Left cardiac atrium (tissue), 4 donors: Measurements from ENCODE around the gene MAP1LC3B. TPM values are rescaled to one million over a fixed set of nuclear protein-coding genes. Genes with fewer than 3 reads are reported as not detected.

Experiments
- ATAC-seq, 2 donors: fragments of 200-7000 bp; cut with Tn5 transposase; one replicate each; pipeline ENCODE4 v1.9.1; 2020; ENCODE audit warnings: mild to moderate bottlenecking in 2 of 2, moderate library complexity in 2 of 2
- DNase-seq: peaks from one replicate; pipeline ENCODE4 v3.0.0-alpha.2; 2020
- intact Hi-C, 2 donors: fragments of 100-400 bp; cut with DNase I; formaldehyde crosslinking; loops; one replicate each; pipeline versions ENCODE4 v1.14.1 to v1.15.1; 2022 to 2023
- total RNA-seq, 2 donors: library from RNA; stranded (reverse); fragmentation: NEBNext Ultra II Directional; extraction: Animal tissue kit (Norgen Biotek cat#: 25700); gene quantifications; one replicate each; pipeline ENCODE4 v1.2.1, GENCODE V29; 2021
- donor health status: DM: no; HTN: yes; CAD: no.
- donor health status: DM: no; HTN: yes; CAD: no; lungs with severe emphysema.
- donor health status: DM: yes; HTN: yes; CAD: no.
- donor health status: Dilated cardiomyopathy.

Gene MAP1LC3B
- total RNA-seq, 2 donors from 2014 or later = 82.9 to 90.2 TPM

- no peak for ATAC-seq
- no peak for DNase-seq
- intact Hi-C loops = no loop called here
Measured at GRCh38 chr16:87437911-87438610, 45.9 kb downstream of the MAP1LC3B start.

- intact Hi-C loops = no loop called here
- ATAC-seq (no peak), DNase-seq (no peak)
Measured at GRCh38 chr16:87438611-87438985, 46.5 kb downstream of the MAP1LC3B start.

- intact Hi-C loops = no loop called here
- ATAC-seq = no peak
- no peak for DNase-seq
Measured at GRCh38 chr16:87439926-87440325, 47.8 kb downstream of the MAP1LC3B start.

- intact Hi-C loops = no loop called here
- no peak for ATAC-seq
- DNase-seq = no peak
Measured at GRCh38 chr16:87441886-87442580, 49.9 kb downstream of the MAP1LC3B start.

- ATAC-seq (no peak), DNase-seq (no peak)
- intact Hi-C loops = no loop called here
Measured at GRCh38 chr16:87442581-87442966, 50.4 kb downstream of the MAP1LC3B start.

- DNase-seq (no peak), ATAC-seq (no peak)
- intact Hi-C loops = no loop called here
Measured at GRCh38 chr16:87443016-87443415, 50.9 kb downstream of the MAP1LC3B start.

- intact Hi-C loops = no loop called here
- ATAC-seq (no peak), DNase-seq (no peak)
Measured at GRCh38 chr16:87443964-87444363, 51.8 kb downstream of the MAP1LC3B start.

GRCh38 chr16:87445486-87445885, 53.4 kb downstream of the MAP1LC3B start:
- intact Hi-C loops = no loop called here
- ATAC-seq (no peak), DNase-seq (no peak)

- DNase-seq (no peak), ATAC-seq (no peak)
- intact Hi-C loops = no loop called here
Measured at GRCh38 chr16:87446479-87446878, 54.3 kb downstream of the MAP1LC3B start.

GRCh38 chr16:87447323-87447722, 55.2 kb downstream of the MAP1LC3B start:
- no peak for DNase-seq
- no peak for ATAC-seq
- intact Hi-C loops = no loop called here

GRCh38 chr16:87448866-87449265, 56.7 kb downstream of the MAP1LC3B start:
- DNase-seq = no peak
- ATAC-seq = no peak
- intact Hi-C loops = loop anchor here in 1 of 2 donors (1.0 kb wide), 1 partner anchor 20 kb away; no protein-coding TSS in a partner anchor

GRCh38 chr16:87451563-87452210, 59.6 kb downstream of the MAP1LC3B start:
- DNase-seq (no peak), ATAC-seq (peak in 1 of 2 donors; percentile 20)
- intact Hi-C loops = no loop called here

- intact Hi-C loops = no loop called here
- DNase-seq = no peak
- ATAC-seq = no peak
Measured at GRCh38 chr16:87453326-87453725, 61.2 kb downstream of the MAP1LC3B start.

Other genes starting within 250 kb of the MAP1LC3B start
- 1 to 10 TPM; 3.2 to 3.4 TPM for gene C16orf95, start 74.9 kb upstream of the MAP1LC3B start, total RNA-seq
- gene FBXO31, start 8.6 kb upstream of the MAP1LC3B start, total RNA-seq = 10 to 100 TPM; 45.6 to 50.8 TPM
- 10 to 100 TPM; 14.4 to 14.9 TPM for gene ZCCHC14, start 100.7 kb downstream of the MAP1LC3B start, total RNA-seq
- gene JPH3, start 210.2 kb downstream of the MAP1LC3B start, total RNA-seq = under 1 TPM; 0.05 to 0.09 TPM